Kidney epithelial cell (primary cell): Measurements from ENCODE around the gene GATA2. TPM values are rescaled to one million over a fixed set of nuclear protein-coding genes. Genes with fewer than 3 reads are reported as not detected.

Experiments
- DNase-seq: peaks from one replicate; pipeline ENCODE4 v3.0.0-alpha.2; 2010; ENCODE audit warnings: low read depth
- H3K27me3 ChIP-seq: 2 replicates; pipeline ENCODE4 v1.6.0; 2011; ENCODE audit warnings: low read length; ENCODE audit not compliant: control insufficient read depth, insufficient read depth
- H3K36me3 ChIP-seq: 2 replicates; pipeline ENCODE4 v1.5.1; 2011; ENCODE audit warnings: low read length; ENCODE audit not compliant: control insufficient read depth, insufficient read depth
- H3K4me3 ChIP-seq: 2 replicates; pipeline ENCODE4 v1.5.1; 2011; ENCODE audit warnings: low read depth, mild to moderate bottlenecking, control low read depth, low read length
- total RNA-seq: library from RNA; depleted of rRNA; stranded (reverse); fragments of >200 nt; gene quantifications from 2 replicates; pipeline ENCODE4 v1.2.3, GENCODE V29; 2015
- TF ChIP-seq, protein P1 (sequence below): IDR thresholded peaks from 2 replicates; pipeline ENCODE4 v1.5.1; 2011; ENCODE audit warnings: mild to moderate bottlenecking, moderate library complexity, low read length, control low read depth, inconsistent platforms; ENCODE audit not compliant: insufficient read depth, poor library complexity, severe bottlenecking

Gene GATA2
- total RNA-seq, 1 donor from 2014 or later = 5.6 TPM

DNA sequence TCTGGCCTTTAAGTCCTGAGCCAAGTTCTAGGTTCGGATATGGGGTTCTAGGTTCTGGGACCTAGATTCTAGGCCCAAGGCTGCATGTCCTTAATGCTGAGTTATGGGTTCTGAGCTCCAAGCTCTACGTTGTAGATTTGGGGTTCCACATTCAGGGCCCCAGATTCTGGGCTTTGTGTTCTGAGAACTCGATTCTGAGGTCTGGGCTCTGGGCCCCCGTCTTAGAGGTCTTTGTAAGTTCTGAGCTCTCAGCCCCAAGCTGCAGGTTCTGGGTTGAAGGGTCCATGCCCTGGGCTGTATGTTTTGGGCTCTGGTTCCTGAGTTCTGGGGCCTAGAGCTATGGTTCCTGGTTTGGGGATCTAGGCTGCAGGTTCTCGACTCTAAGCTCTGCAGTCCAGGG lies 16.3 kb downstream of the GATA2 start:
- Histone ChIP-seq H3K27me3 (peaks cover 41% of the 10 kb centered on the region), H3K4me3 (no peak overlapping the region), H3K36me3 (no peaks in the 10 kb centered on the region)
- TF ChIP-seq, protein P1, sequence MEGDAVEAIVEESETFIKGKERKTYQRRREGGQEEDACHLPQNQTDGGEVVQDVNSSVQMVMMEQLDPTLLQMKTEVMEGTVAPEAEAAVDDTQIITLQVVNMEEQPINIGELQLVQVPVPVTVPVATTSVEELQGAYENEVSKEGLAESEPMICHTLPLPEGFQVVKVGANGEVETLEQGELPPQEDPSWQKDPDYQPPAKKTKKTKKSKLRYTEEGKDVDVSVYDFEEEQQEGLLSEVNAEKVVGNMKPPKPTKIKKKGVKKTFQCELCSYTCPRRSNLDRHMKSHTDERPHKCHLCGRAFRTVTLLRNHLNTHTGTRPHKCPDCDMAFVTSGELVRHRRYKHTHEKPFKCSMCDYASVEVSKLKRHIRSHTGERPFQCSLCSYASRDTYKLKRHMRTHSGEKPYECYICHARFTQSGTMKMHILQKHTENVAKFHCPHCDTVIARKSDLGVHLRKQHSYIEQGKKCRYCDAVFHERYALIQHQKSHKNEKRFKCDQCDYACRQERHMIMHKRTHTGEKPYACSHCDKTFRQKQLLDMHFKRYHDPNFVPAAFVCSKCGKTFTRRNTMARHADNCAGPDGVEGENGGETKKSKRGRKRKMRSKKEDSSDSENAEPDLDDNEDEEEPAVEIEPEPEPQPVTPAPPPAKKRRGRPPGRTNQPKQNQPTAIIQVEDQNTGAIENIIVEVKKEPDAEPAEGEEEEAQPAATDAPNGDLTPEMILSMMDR = no peak
- no peak for DNase-seq

DNA sequence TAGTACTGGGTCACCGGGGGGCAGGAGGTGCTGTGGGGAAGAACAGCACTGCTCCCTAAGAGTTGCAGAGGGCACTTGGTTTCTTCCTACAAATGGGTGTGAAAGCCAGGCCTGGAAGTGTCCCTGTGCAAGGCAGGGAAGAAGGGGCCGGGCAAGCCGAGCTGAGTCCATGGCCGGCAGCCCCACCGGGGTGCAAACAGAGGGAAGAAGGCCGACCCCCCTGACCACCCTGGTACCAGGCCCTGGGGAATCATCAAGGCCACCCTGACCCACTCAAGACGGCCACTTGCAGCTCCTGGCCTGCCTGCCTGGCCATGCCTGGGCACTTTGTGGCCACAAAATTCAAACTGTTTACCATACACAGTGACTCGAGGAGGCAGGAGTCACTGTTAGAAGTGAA lies 17.6 kb downstream of the GATA2 start:
- TF ChIP-seq, protein P1 = no peak

GRCh38 chr3:128473737-128474136 lies 19.3 kb downstream of the GATA2 start:
- DNase-seq = no peak
- Histone ChIP-seq H3K27me3 (peaks cover 48% of the 10 kb centered on the region), H3K36me3 (no peaks in the 10 kb centered on the region), H3K4me3 (no peak overlapping the region)
- TF ChIP-seq, protein P1 = no peak

More for the DNA sequence above, 17.6 kb downstream of the GATA2 start:
- H3K36me3 ChIP-seq = no peaks in the 10 kb centered on the region
- peaks cover 42% of the 10 kb centered on the region for H3K27me3 ChIP-seq
- no peak for DNase-seq
- H3K4me3 ChIP-seq = no peak overlapping the region

- no peak for DNase-seq
- TF ChIP-seq, protein P1 = no peak
- H3K27me3 ChIP-seq = peaks cover 50% of the 10 kb centered on the region
- no peak overlapping the region for H3K4me3 ChIP-seq
- H3K36me3 ChIP-seq = no peaks in the 10 kb centered on the region
Observed at GRCh38 chr3:128473180-128473519, 19.9 kb downstream of the GATA2 start.

- no peaks in the 10 kb centered on the region for H3K36me3 ChIP-seq
- H3K27me3 ChIP-seq = peaks cover 50% of the 10 kb centered on the region
- H3K4me3 ChIP-seq = no peak overlapping the region
- TF ChIP-seq, protein P1 = no peak
- no peak for DNase-seq
Observed at GRCh38 chr3:128472449-128473179, 20.4 kb downstream of the GATA2 start.

DNA sequence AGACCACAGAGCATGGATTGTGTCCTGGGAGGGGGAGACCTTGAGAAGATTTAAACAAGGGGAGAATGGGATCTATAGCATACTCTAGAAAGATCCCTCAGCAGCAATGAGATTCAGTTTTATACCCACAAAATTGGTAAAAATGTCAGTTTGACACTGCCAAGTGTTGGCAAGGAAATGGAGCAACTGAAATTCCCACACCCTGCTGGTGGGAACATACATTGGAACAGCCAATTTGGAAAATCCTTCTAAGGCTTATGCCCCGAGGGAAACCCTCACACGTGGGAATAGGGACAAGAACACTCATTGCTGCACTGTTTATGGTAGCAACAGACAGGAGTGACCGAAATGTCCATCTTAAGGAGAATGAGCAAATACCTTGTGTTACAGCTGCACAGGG lies 21.3 kb downstream of the GATA2 start:
- Histone ChIP-seq H3K4me3 (no peak overlapping the region), H3K36me3 (no peaks in the 10 kb centered on the region), H3K27me3 (peaks cover 47% of the 10 kb centered on the region)
- TF ChIP-seq, protein P1 = no peak
- no peak for DNase-seq
